Measurements from ENCODE around the gene TTC21A. TPM values are rescaled to one million over a fixed set of nuclear protein-coding genes. Genes with fewer than 3 reads are reported as not detected.
A peak's percentile ranks its signal among the peaks of the same experiment; 100 is the strongest.

Gene TTC21A
- total RNA-seq, 1 donor from 2014 or later: 2.8 TPM

DNA sequence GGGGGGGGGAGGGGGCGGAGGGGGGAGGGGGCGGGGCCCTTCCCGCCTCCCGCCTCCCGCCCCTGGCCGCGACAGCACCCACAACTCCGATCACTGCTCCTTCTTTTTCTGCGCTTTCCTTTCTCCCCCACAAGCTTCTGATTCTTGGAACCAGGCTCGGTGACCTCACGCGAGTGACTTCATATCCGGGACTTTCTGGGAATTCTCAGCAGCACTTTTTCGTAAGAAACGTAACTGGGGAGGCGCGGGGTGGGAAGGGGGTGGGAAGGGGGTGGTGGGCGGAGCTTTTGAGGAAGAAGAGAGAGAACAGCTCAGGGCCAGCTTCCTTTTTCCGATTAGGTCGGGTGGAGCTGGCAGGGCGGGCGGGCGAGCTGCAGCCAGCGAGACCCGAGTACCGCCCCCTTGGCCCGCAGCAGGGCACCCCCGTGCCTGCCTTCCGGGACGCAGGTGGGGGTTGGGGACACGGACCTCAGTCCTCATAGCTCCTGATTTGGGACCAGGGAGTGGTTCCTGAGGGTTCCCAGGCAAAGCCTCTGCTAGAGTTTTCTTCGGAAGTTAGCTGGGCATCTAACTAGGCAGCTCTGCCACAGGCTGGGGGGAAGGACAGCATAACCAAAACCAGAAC lies 70.3 kb downstream of the TTC21A start:
- DNase-seq: peak; percentile 96

DNA sequence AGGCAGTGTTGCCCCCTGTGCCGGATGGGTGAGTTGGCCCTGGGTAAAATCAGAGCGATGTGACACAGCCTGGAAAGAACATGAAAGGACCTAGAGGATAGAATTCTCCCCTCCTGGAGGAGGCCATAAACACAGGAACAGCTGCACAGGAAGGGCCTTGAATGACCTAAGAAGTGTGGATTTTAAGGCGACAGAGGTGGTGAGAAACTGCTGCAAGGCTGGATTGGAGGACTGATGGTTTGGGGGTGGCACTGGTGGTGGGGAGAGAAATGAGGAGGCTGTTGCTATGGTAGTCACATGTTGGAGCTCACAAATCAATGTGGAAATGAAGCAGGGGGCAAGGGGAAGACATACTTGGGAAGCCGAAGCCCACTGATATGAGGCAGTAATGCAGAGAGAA lies 71.1 kb downstream of the TTC21A start:
- DNase-seq: peak; percentile 65

DNA sequence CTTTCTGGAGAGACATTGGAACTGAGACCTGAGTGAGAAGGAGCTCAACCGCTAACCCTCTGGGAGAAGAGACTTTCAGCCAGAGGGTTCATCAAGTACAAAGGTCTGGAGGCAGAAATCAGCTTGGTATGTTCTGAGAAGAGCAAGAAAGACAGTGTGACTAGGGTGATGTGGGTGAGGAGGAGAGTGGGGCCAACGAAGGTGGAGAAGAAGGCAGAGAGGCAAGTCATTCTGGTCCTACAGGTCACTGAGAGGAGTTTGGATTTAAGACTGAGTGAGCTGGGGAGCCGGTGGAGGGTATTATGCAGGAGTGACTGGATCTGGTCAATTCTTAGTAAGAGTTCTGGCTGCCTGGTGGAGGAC lies 72.7 kb downstream of the TTC21A start:
- DNase-seq: no peak

DNA sequence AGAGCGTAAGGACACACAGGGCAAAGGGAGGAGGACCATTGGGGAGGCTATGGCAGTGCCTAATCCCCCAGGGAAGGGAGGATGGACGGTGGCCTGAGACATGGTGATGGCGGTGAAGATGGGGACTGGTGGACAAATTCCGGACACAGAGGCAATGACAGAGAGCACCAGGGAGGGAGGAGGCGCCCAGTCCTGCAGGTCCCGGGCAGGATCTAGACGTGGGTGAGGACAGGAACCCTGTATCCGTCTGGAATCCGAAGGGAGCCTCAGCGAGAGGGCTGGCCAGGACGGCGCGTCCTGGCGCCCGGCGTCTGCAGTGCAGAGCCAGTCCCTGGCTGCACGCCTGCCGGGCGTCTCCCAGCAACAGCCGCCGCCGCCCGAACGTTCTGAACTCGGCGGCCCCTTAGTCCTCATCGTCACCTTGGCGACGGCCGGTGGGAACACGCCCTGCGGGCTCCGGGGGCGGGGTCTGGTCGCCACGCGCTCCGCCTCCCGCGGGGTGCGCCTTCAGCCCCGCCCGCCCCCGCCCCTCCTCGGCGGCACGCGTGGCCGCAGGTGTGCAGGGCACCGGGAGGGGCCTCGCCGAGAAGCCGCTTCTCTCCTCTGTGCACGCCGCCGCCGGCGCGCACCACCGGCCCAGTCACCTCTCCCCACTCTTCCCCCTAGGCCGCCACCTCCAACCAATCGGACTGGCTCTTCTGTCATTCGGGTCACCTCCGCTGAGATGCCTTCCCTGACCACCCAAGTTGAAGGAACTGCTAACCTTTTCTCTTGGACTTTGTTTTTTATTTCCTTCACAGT lies 73.3 kb downstream of the TTC21A start:
- DNase-seq: peak; percentile 94

DNA sequence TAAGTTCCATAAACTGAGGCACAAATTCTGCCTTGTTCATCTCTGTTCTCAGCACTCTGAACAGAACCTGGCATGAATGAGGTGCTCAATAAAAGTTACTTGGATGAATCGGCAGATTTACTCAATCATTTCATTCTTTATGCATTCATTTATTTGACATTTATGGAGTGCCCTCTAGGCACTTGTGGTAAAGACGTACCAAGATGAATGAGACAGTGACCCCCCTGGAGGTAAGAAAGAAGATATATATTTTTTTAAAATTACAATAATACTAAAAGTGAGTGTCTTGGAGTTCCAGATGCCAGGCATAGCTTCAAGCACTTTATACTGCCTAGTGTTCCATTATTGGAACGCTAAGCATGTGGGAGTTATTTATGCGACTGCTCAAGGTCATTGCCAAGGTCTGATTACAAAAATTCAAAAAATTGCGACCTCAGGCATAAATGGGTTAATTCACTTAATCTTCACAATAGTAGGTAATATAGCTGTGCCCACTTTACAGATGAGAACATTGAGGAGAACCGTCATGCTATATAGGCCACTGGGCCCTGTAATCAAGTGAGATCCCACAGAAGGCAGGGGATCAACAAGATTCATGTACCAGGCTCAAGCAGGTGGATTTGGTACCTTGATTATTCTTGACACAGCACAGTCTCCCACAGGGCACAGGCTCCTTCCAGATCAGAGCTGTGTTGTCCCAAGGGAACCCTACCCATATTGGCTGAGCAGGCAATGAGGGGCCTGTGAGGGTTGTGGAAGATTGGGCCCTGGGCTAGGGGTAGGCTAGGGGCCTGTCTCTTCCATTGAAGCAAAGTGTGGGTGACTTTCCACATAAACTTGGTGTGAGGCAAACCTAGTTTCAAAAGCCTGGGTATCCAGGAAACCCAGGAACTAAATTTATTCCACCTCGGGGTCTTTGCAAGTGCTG lies 74.2 kb downstream of the TTC21A start:
- DNase-seq: peak; percentile 15

DNA sequence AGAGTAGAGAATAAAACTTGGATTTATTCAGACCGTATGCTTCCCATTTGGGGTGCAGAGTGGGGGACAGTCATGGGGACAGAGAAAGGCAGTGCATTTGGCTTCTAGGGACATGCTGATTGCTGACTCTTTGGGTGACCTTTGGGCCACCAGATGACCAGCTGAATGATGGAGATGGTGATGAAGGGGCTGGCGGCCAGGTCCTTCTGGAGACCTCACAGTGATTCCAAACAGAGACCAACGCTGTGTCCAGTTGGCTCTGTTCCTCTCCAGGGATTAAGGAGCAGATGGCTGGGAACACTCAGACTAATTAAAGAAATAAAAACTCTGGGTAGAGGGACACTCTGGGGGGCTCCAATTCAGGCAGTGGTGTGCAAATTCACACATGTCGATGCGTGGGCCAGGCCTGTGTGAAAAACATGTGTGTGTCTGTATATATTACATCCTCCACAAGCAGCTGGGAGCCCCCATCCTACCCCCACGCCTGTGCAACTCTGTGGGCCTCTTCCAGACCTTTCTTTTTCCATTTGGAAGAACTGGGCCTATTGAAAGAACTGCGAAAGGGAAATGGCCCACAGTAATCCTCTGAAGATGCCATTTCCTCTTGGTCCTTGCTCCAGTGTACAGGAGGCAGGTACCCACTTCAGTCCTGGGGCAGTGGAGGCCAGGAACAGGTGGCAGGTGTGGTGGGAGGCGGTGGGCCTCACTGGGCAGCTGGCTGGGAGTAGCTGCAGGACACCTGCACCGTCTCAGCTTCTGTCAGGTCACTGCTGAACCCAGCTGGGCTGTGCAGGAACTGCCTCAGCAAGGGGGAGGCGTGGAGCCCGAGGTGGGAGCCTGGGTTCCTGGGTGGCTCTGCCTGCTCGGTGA lies 76.0 kb downstream of the TTC21A start:
- peak; percentile 80 for DNase-seq

DNA sequence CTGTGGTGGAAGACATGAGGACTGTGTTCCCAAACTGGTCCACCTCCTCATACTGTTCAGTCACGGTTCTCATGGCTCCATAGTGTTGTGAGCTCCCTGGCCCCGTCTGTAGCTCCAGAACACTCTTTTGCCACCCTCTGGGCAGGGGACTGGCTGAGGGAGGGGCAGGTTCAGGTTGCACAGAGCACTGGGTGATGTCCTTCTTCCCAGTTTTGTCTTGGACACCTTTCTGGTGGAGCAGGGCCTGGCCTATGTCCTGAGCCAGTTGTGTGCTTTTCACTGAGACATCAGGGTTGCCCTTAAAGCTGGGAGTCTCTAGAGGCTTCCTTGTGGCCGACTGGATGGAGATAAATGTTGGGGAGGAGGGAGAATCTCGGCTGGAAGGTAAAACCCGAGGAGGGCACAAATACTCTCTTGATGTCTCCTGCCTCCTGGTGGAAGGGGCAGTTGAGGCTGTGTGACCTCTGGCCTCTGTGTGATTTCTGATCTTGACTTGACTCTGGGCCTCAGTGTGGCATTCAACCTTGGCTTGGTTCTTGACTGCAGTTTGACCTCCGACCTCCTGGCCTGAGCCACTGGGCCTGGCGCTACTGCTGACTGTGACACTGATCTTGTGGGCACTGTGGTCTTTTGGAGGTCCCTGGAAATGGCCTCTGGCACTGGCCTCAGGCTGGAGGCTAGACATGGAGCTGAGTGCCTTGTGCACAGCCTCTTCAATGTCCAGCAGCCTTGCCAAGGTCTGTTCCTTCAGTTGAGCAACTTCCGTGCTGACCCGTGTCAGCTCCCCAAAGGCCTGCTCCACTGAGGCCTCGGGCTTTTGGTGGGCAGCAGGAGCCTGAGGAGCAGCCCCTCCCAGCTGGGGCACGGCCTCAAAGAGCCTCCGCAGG lies 76.8 kb downstream of the TTC21A start:
- no peak for DNase-seq

DNA sequence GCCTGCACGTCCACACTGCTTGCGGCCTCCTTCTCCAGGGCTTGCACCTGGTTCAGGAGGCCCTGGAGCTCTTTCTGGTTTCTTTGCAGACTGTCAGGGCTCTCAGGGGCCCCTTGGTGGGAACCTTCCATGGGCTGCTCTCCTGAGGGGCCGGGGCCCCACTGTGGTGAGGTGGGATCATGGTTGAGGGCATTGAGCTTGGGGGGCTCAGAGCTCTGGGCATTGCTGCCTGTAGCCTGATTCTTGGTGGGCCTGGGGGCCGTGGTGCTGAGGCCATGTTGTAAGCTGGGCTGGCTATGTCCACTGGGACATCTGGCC lies 77.4 kb downstream of the TTC21A start:
- DNase-seq: no peak

DNA sequence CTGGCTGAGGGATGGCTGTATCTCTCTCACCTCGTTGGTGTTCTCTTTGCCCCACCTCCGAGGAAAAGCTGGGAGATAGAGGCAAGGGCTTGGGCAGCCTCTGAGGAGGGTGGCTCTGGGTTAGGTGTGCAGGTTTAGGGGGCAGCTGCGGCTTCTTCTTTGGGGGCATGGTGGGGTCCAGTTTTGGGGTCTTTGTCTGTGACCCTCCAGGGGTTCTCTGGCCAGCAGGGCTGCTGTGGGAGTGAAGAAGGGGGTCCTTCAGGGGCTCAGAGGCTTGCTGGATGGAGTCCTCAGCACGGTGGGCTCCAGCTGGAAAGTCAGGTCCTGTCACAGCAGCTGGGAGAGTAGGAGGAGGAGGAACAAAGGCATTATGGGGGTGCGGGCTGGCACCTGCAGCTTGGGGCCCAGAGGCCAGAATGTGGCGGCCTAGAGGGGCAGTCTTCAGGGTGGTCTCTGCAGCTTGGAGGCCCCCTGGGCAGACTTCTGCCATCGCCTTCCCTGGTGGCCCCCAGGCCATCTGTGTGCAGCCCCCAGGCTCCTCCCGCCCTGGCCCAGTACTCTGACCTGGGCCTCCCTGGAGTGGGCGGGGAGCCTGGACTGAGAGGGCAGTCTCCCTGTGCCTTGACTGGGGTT lies 78.0 kb downstream of the TTC21A start:
- DNase-seq: no peak

DNA sequence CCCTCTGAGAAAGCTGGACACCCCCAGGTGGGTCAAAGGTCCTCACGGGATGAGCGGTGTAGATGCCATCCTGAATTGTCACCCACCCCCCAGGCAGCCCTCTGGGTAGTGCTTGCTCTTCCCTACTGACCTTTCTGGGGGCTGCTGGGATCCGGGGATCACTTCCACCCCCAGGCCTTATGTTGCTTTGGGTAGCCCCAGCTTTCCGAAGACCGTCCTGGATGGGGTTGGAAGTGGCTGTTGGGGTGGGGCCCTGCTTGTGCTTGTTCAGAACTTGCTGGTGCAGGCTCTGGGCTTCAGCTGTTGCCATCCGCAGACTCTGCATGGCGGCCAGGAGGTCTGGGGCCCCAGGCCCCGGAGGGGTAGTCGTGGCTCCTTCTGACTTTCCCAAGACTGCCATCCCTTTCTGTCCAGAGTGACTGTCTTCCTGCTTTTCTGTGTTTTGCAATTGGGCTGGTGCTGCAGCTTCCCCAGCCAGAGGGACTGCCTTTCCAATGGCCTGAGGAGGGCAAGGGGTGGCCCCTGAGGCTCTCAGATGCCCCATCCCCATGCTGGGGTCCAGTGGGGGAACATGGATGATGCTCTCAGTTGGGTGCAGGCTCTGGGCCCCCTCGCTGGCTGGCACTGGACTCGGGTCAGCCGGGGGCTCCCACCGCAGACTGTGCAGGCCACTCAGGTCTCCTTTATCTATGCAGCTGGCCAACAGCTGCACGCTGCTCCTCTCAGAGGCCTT lies 78.6 kb downstream of the TTC21A start:
- DNase-seq: no peak

DNA sequence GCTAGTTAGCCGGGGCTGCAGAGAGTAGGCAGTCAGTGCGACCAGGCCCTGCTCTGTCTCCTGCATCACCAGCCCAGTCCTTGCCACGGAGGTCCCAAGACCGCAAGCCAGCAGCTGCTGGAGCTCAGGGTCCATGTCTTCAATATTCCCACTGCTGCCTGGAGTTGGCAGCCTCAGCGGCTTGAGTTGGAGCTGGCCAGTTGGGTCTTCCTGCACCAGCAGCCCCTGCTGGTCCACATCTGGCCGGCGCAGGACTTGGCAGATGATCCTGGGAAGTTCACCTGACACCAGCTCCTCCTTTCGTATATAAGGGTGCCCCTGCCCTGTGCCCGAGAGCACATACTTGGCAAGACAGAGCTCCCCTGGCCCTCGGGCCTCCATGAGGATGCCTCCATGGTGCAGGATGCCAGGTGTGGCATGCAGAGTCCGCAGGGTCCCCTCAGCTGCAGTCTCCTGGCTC lies 79.2 kb downstream of the TTC21A start:
- no peak for DNase-seq

DNA sequence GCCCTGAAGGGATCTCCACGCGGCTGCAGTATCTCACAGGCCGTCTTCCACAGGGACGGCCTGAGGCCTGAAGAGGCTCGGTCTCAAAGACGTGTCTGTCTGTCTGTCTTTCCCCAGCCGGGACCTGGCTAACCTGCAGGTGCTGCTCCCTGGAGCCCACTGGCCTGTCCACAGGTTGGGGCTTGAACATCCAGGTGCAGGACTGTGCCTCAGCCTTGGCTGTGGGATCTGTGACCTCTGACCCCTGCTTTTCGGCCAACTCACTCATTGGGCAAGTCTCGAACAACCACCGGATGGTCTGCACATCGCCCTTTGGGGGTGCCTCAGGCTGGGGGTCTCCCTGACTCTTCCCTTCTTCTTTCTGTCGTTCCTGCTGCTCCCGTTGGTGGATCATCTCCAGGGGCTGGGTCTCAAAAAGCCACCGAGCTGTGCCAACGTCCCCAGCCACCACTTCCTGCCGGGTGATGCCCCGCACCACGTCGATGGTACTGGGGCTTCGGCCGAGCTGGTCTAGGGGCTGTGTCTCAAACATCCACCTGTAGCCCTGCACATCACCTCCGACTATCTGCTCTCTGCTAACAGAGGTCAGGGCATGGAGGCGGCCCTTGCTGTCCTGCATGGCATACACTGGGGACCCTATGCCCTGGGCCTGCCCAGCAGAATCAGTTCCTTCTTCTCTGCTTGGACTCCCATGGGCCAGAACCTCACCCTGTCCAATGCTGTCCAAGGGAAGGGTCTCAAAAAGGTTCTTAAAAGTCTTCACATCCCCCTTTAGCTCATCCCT lies 80.1 kb downstream of the TTC21A start:
- no peak for DNase-seq

Small RNAs within 50 kb of the gene (small RNA-seq; reads per million reads assigned to genes)
- not detected for gene RF00017 (ENCODE audit: low replicate concordance)

Other genes starting within 250 kb of the TTC21A start
- 2.3 TPM for gene SCN11A, start 55.7 kb upstream of the TTC21A start, total RNA-seq
- 44.8 TPM for gene WDR48, start 55.7 kb upstream of the TTC21A start, total RNA-seq
- 36.3 TPM for gene GORASP1, start 53 bp upstream of the TTC21A start, total RNA-seq
- gene CSRNP1, start 45.9 kb downstream of the TTC21A start, total RNA-seq: 21.0 TPM
- gene XIRP1, start 84.9 kb downstream of the TTC21A start, total RNA-seq: 113 TPM
- 4.8 TPM for gene CX3CR1, start 172.4 kb downstream of the TTC21A start, total RNA-seq
- 1.1 TPM for gene CCR8, start 222.0 kb downstream of the TTC21A start, total RNA-seq